HK-2 (cell line): Measurements from ENCODE around the gene S100A3.
"Not testable (repeated sequence)": the region's sequence is repeated elsewhere in the genome, so short reads cannot be mapped to it uniquely, and the experiment has no call there.

Experiments
- DNase-seq: peaks from one replicate; pipeline ENCODE4 v3.0.0-alpha.2; 2018; ENCODE audit not compliant: unreplicated experiment

Gene S100A3

DNA sequence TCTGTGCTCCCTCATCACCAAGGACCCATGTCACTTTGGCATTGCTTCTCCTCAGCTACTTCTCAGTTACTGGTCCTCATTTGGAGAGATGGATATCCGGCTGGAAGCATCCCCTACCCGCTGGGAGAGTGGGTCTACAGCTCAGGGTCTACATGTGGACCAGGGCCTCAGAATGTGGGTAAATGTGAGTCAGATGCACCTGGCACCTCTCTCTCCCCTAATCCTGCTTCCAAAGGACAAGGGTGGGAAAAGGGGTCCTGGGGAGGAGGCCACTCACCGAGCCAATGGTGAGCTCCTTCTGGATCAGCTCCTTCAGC lies 14.2 kb downstream of the S100A3 start:
- DNase-seq: no peak

DNA sequence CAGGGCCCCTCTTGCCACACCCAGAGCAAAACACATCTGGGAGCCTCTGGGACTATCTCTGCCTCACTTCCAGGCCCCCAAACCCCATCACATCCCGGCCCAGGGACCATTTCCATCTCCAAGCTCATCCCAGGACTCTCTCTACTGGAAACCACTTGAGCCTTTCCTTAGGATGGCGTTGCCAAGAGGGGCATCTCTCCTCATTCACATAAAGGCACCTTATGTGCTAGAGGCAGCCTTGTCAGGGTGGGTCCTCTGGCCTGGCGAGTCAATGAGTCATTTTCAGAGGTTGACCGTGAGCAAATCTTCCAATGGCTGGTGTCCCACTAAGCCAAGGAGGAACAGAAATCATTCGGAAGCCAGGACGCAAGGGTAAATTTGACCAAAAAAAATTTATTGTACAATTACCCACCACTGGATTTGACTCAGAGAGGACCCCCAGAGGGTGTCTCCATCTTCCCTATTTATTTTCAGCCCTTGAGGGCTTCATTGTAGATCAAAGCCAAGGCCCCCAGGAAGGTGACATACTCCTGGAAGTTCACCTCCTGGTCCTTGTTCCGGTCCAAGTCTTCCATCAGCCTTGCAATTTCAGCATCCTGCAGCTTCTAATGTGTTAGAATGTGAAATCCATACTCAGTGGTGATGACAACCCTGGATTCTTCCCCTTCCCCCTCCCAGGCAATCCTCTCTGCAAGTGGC lies 14.7 kb downstream of the S100A3 start:
- DNase-seq: no peak

DNA sequence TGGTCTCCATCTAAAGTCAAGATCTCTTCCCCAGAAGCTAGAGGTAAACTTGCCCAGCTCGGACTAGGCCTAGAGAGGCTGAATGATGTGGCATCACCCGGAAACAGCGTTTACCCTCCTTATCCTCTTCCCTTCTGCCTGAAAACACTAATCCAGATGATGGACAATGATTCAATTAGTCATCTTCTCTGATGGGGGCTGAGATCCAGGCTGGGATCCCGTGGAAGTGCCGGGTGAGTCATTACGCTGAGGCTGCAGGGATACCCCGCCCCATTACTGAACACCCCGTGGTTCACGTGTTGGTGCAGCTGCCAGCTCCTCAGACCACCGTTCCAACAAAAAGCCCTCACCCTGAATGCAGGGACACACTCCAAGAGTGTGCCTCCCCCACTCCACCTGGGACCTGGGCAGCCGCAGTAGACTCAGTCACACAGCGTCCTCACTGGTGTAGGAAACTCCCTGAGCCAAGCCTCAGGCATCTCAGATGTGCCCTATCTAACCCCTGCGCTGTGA lies 15.3 kb downstream of the S100A3 start:
- DNase-seq: peak; percentile 92

DNA sequence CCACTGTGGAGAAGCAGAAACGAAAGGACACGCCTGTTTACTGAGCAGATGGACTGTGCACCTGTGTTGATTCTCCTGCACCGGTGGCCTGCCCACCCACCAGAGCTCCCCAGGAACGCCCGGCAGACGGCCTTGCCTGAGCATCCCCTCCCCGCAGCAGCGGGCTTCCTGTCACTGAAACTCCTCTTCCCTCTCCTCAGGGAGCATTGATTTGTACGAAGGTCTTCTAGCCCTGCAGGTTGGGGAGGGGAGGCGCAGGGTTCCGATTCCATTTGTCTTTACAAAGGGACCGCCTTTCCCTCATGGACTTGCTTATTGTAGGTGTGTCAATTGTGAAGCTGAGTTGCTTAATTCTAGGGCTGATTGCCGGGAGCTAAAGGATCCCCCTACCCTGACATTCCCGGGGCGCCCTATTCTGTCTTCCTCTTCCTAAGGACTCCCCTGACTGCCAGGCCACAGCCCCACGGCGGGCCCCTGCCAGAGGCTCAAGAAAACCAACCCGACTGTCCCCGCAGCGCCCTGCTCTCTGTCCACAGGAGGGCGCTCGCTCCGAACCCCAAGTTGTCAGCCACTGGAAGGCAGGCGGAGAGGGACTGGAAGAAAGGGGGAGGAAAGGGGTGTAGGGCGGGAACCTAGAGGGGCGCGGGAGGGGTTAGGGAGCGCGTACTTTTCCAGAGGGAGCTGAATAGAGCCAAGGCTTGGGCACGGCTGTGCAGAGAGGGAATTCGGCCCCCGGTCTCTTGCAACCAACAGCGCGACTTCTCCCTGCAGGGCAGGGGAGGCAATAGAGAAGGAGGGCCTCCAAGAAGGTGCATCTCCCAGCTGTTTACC lies 16.1 kb downstream of the S100A3 start:
- peak; percentile 89 for DNase-seq

GRCh38 chr1:153532181-153532580 lies 16.9 kb downstream of the S100A3 start:
- DNase-seq: no peak

- no peak for DNase-seq
Observed at GRCh38 chr1:153531638-153532037, 17.4 kb downstream of the S100A3 start.

DNA sequence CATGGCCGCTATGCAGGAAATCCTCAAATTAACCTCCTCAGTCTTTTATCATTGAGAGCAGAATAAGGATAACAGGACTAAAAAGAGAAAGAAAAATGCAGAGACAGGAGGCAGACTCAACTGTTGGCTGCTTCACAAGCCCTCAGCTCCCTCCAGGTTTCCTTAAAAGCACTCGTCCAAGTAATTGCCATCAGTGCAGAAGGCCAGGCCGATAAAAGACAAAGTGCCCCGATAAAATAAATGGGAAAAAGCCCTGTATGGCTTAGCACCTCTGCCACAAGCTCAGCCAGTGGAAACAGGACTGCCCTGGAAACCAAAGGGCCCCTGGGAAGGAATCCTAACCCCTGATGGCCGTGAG lies 21.4 kb downstream of the S100A3 start:
- no peak for DNase-seq

- DNase-seq: no peak
Observed at GRCh38 chr1:153527023-153527682, 21.9 kb downstream of the S100A3 start.

DNA sequence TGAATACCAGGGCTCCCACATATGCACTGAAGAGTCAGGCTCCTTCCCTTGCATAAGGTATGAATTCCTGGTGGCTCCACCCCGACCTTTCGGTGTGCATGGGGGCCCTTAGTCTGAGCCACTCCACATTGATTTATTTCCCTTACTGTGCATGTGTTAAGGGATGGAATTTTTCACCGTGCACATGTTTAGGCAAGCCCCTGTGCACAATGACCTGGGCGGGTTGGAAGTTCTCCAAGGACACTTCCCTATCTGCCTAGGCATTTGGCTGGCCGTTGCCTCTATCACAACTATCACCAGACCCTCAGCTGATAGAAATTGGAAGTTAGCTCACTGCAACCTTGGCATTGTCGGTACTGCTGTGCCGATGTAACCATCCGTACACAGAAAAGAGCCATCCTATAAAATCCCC lies 22.9 kb downstream of the S100A3 start:
- no peak for DNase-seq

DNA sequence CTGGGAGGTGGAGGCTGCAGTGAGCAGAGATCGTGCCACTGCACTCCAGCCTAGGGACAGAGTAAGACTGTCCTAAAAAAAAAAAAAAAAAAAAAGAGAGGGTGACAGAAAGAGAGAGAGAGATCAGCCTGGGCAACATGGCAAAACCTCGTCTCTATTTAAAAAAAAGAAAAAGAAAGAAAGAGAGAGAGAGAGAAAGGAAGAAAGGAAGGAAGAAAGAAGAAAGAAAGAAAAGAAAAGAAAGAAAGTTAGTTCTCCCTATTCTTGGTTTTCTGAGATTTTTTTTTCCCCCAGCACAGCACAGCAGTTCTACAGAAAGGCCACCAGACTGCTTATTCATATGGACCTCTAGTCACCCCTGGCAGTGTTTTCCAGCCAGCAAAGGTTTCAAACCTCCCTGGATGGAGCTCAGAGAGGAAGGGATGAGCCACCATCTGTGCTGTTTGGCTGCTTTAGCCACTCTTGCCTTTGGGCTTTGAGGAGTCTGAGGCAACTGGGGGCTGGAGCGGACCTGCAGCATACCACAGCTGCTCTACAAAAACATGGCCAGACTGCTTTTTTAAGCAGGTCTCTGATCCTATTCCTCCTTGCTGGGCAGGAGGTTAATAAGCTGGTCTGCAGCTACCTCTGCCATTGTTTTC lies 23.9 kb downstream of the S100A3 start:
- no peak for DNase-seq

- not testable (repeated sequence) for DNase-seq
Observed at GRCh38 chr1:153522353-153523048, 26.6 kb downstream of the S100A3 start.

GRCh38 chr1:153521808-153522207 lies 27.2 kb downstream of the S100A3 start:
- DNase-seq: not testable (repeated sequence)

GRCh38 chr1:153520818-153521476 lies 28.1 kb downstream of the S100A3 start:
- DNase-seq: no peak

GRCh38 chr1:153520137-153520691 lies 28.8 kb downstream of the S100A3 start:
- not testable (repeated sequence) for DNase-seq

- DNase-seq: no peak
Observed at GRCh38 chr1:153519242-153519641, 29.8 kb downstream of the S100A3 start.

GRCh38 chr1:153515504-153516394 lies 33.3 kb downstream of the S100A3 start:
- DNase-seq: no peak

DNA sequence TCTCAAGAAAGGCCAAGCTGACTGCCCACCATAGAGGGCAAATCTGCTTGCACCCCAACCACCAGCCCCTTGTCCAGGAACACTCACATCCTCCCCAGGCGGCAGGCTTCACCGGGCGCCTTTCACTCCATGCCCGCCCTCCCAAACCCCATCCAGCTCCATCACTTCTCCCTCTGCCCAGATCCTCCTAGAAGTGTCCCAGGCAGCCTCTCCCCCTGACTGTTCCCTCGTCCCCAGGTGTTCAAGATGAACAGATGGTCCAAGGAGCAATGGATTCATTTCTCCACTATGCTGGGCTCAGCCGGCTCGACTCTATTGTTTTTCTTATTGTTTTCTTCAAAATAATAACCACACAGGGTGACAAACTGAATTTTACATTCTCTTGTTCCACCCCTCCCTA lies 35.4 kb downstream of the S100A3 start:
- DNase-seq: no peak

DNA sequence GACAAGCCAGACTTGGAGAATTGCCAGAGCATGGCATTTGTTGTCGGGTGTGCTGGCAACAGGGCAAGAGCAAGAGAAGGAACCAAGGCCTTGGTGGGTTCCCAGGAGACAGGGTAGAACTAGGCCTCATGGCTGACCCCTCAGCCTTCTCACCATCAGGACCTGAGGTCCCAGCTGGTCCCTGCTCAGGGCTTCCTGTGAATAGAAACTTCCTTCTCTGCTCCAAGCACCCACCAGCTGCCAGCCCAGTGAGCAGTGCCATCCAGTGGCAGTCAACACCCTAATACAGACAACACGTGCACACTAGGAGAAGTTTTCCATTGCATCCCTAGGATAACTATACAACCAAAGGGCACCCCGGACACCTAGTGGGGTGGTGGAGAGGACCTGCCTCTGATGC lies 36.0 kb downstream of the S100A3 start:
- DNase-seq: no peak

DNA sequence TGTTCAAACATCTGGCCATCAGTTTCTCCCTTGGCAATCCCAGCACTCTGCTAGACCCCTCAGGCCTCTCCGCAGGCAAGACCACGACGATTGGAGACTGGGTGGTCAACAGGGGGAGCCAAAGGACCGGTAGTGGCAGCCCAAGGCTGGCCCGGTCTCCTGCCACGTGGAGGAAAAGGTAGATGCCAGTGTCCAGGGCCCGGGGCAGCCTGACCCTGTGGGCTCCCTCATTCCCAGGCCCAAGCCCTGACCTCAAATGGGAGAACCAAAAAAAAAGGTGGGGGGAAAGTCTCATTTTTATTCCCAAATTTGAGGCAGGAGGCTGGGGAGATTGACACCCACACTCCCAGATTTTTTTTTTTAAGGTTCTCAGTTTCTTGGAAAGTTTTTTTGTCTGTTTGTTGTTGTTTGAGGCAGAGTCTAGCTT lies 38.1 kb downstream of the S100A3 start:
- DNase-seq: peak; percentile 86
